HL-60 (cell line): ENCODE data around the gene SDC4.

Experiments
- DNase-seq, 2 experiments: peaks; one replicate each; pipeline ENCODE4 v3.0.0-alpha.2; 2010 to 2020; ENCODE audit warnings: low read depth in 1 of 2, low spot score in 1 of 2
- H3K27ac ChIP-seq: fragments of 250-450 bp; sonication (Bioruptor Pico); replicated peaks from 2 replicates; pipeline ENCODE4 v1.5.1; 2020; ENCODE audit warnings: mild to moderate bottlenecking, moderate library complexity
- H3K27me3 ChIP-seq: fragments of 250-450 bp; sonication (Bioruptor Pico); 2 replicates; pipeline ENCODE4 v1.5.1; 2021; ENCODE audit warnings: mild to moderate bottlenecking, moderate library complexity; ENCODE audit not compliant: insufficient read depth, poor library complexity, severe bottlenecking
- H3K4me3 ChIP-seq: replicated peaks from 2 replicates; pipeline ENCODE4 v1.5.1; 2011; ENCODE audit warnings: mild to moderate bottlenecking, control low read depth, low read length; ENCODE audit not compliant: insufficient read depth
- CTCF ChIP-seq: IDR thresholded peaks from one replicate; pipeline ENCODE4 v1.5.1; 2011; ENCODE audit warnings: low read length, control low read depth, inconsistent platforms; ENCODE audit not compliant: insufficient read depth
- GABPA ChIP-seq: IDR thresholded peaks from 2 replicates; pipeline ENCODE4 v1.6.1; 2012; ENCODE audit warnings: low read depth
- POLR2AphosphoS5 ChIP-seq: IDR thresholded peaks from 2 replicates; pipeline ENCODE4 v1.6.1; 2012; ENCODE audit warnings: low read depth
- REST ChIP-seq: IDR thresholded peaks from 2 replicates; pipeline ENCODE4 v1.6.1; 2012; ENCODE audit warnings: low read depth; ENCODE audit not compliant: insufficient replicate concordance
- SPI1 ChIP-seq: IDR thresholded peaks from 2 replicates; pipeline ENCODE4 v1.6.1; 2012; ENCODE audit warnings: low read depth, mild to moderate bottlenecking, borderline replicate concordance

The SDC4 gene

GRCh38 chr20:45294003-45294368 is 54.2 kb downstream of the SDC4 start:
- Histone ChIP-seq H3K27me3 (peaks cover 6% of the 10 kb centered on the region), H3K4me3 (no peak overlapping the region), H3K27ac (no peak overlapping the region)
- no peak for TF ChIP-seq CTCF
- TF ChIP-seq REST, result no peak
- no peak for TF ChIP-seq SPI1
- TF ChIP-seq GABPA, result no peak
- TF ChIP-seq POLR2AphosphoS5, result no peak
- DNase-seq, result no peak

GRCh38 chr20:45293041-45294002 is 54.9 kb downstream of the SDC4 start:
- peak overlapping the region; percentile 51 for H3K4me3 ChIP-seq
- peak; percentile 68 to 83 for DNase-seq
- peak; percentile 59 for TF ChIP-seq POLR2AphosphoS5
- TF ChIP-seq GABPA, result no peak
- peak; percentile 57 for TF ChIP-seq REST
- TF ChIP-seq SPI1, result no peak
- peak; percentile 85 for TF ChIP-seq CTCF

GRCh38 chr20:45292343-45292742 is 55.9 kb downstream of the SDC4 start:
- TF ChIP-seq SPI1, result no peak
- no peak for TF ChIP-seq POLR2AphosphoS5
- no peak for TF ChIP-seq REST
- TF ChIP-seq GABPA, result no peak
- no peak for TF ChIP-seq CTCF
- no peak for DNase-seq
- Histone ChIP-seq H3K27me3 (peaks cover 6% of the 10 kb centered on the region), H3K4me3 (no peak overlapping the region), H3K27ac (no peak overlapping the region)

More at GRCh38 chr20:45293041-45294002, 54.9 kb downstream of the SDC4 start:
- Histone ChIP-seq H3K27ac (no peak overlapping the region; the same call in 1 of the 2 replicates), H3K27me3 (peaks cover 6% of the 10 kb centered on the region)
